Measurements from ENCODE around the gene CISTR.
A peak's percentile ranks its signal among the peaks of the same experiment; 100 is the strongest.

The CISTR gene

GRCh38 chr12:53699678-53700025 lies 52.1 kb downstream of the CISTR start:
- DNase-seq (ENCODE audit: low spot score), result no peak
- no peak overlapping the region for H3K27ac ChIP-seq
- ChIA-PET CTCF (interaction anchor here (1.4 to 4.9 kb wide), 3 partner anchors 44 to 58 kb away, joined by 3 to 41 read pairs (median 41); no protein-coding TSS in a partner anchor), POLR2A (ENCODE audit: low non-redundant PET) (no interaction called here)
- TF ChIP-seq, protein P1, sequence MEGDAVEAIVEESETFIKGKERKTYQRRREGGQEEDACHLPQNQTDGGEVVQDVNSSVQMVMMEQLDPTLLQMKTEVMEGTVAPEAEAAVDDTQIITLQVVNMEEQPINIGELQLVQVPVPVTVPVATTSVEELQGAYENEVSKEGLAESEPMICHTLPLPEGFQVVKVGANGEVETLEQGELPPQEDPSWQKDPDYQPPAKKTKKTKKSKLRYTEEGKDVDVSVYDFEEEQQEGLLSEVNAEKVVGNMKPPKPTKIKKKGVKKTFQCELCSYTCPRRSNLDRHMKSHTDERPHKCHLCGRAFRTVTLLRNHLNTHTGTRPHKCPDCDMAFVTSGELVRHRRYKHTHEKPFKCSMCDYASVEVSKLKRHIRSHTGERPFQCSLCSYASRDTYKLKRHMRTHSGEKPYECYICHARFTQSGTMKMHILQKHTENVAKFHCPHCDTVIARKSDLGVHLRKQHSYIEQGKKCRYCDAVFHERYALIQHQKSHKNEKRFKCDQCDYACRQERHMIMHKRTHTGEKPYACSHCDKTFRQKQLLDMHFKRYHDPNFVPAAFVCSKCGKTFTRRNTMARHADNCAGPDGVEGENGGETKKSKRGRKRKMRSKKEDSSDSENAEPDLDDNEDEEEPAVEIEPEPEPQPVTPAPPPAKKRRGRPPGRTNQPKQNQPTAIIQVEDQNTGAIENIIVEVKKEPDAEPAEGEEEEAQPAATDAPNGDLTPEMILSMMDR (conservative IDR thresholded peaks at IDR 0.05; ENCODE audit: low read depth), result no peak

DNA sequence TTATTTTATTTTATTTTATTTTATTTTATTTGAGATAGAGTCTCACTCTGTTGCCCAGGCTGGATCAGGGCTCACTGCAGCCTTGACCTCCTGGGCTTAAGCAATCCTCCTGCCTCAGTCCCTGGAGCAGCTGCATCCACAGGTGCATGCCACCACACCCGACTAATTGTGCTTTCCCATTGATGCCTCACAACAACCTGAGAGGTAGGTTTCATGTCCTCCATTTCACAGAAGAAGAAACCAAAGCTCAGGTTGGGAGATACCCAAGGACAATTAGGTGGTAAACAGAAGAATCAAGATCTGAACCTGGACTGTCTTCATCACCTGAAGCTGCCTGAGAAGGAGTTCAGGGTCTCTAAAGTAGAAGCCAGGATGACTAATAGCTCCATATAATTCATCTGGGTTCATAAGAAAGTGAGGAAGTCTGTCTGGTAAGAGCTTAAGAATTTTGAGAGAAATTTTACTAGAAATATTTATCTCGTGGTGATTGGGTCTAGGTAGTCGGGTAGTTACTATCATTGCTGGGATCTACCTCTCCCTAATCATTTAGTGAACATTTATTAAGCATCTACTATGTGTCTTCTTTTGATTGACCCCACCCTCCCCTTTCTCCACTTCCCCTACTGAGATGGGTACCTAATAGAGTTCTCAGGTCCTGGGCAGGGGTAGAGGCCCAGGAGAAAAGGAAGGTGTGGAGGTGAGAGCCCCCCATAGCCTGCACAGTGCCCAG lies 52.7 kb downstream of the CISTR start:
- no peak for DNase-seq (ENCODE audit: low spot score)
- POLR2A ChIA-PET (ENCODE audit: low non-redundant PET), result no interaction called here
- CTCF ChIA-PET, result interaction anchor here (1.4 to 4.9 kb wide), 3 partner anchors 44 to 58 kb away, joined by 3 to 41 read pairs (median 41); no protein-coding TSS in a partner anchor
- H3K27ac ChIP-seq, result no peak overlapping the region
- TF ChIP-seq, protein P1 (conservative IDR thresholded peaks at IDR 0.05; ENCODE audit: low read depth), result no peak

DNA sequence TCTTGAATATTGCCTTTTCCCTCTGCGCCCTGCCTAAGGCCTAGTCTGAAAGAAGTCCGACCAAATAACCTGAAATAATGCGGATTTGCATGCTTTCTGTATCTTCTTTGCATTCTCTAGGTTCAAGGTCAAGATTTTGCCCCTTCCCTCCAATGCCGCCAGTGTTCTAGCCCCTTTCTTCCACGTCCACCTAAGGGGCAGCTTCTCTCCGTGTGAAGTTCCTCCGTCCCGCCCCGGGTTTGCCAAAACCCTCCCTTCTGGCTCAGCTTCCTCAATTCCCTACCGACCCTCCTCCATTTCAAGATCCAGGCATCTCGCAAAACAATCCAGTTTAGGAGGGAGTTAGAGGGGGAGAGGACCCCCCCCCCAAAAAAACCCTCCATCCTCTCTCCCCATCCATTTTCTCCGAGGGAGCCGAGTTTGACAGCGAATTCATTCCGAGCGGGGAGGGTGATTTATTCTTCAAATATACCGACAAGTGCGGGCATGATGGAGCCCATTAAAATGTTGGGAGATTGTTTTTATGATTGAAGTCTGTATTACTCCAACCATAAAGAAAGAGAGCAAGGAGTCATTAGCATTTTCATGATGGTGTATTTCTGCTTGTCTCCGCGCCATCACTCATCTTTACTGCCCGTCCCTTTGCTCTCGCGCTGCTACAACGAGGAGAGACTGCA lies 55.0 kb downstream of the CISTR start:
- DNase-seq (ENCODE audit: low spot score), result peak; percentile 71
- CTCF ChIA-PET, result interaction anchor here (0.7 to 4.9 kb wide), 3 partner anchors 47 to 1486 kb away, joined by 7 to 41 read pairs (median 41); no protein-coding TSS in a partner anchor
- POLR2A ChIA-PET (ENCODE audit: low non-redundant PET), result no interaction called here
- peak overlapping the region; percentile 73 for H3K27ac ChIP-seq
- TF ChIP-seq, protein P1 (conservative IDR thresholded peaks at IDR 0.05; ENCODE audit: low read depth), result no peak

All from RWPE1 (cell line).